ENCODE measurements around the gene GPC6.

DNA sequence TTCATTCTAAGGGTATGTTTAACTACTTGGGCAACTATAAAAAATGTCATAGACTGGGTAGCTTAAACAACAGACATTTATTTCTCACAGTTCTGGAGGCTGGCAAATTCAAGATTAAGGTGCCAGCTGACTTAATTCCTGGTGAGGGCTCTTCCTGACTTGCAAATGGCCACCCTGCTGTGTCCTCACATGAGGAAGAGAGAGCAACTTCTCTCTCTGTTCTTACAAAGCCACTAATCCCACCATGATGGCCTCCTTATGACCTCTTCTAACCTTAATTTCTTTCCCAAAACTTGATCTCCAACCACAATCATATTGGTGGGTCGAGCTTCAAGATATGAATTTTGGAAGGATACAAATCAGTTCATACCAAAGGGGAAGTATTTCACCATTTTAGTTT lies 853.9 kb downstream of the GPC6 start:
- TF ChIP-seq, protein P1, sequence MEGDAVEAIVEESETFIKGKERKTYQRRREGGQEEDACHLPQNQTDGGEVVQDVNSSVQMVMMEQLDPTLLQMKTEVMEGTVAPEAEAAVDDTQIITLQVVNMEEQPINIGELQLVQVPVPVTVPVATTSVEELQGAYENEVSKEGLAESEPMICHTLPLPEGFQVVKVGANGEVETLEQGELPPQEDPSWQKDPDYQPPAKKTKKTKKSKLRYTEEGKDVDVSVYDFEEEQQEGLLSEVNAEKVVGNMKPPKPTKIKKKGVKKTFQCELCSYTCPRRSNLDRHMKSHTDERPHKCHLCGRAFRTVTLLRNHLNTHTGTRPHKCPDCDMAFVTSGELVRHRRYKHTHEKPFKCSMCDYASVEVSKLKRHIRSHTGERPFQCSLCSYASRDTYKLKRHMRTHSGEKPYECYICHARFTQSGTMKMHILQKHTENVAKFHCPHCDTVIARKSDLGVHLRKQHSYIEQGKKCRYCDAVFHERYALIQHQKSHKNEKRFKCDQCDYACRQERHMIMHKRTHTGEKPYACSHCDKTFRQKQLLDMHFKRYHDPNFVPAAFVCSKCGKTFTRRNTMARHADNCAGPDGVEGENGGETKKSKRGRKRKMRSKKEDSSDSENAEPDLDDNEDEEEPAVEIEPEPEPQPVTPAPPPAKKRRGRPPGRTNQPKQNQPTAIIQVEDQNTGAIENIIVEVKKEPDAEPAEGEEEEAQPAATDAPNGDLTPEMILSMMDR (IDR thresholded peaks at IDR 0.05; ENCODE audit: insufficient read depth, low read length) = no peak
- TF ChIP-seq SPI1 (IDR thresholded peaks at IDR 0.05; ENCODE audit: borderline replicate concordance, low read depth) (no peak), POLR2AphosphoS5 (IDR thresholded peaks at IDR 0.05; ENCODE audit: low read depth) (no peak)

Measured in HL-60 (cell line).